ENCODE data around the gene TRIM2.

- TF ChIP-seq REST (IDR thresholded peaks at IDR 0.05; ENCODE audit: insufficient replicate concordance, low read depth) (no peak), CTCF (IDR thresholded peaks at IDR 0.05; ENCODE audit: insufficient read depth, low read length) (no peak)
Observed at GRCh38 chr4:153207567-153207966, 3.3 kb downstream of the TRIM2 start.

Data from HL-60 (cell line).